IMR-90 (cell line): Measurements from ENCODE around the gene MED12L. TPM values are rescaled to one million over a fixed set of nuclear protein-coding genes. Genes with fewer than 3 reads are reported as not detected.

Experiments used
- ATAC-seq: fragments of 200-7000 bp; cut with Tn5 transposase; 2 replicates; pipeline ENCODE4 v1.9.1; 2020; ENCODE audit warnings: low read depth, mild to moderate bottlenecking, moderate library complexity
- BruUV-seq: library from RNA; stranded (reverse); fragments of 400-500 nt; replicated peaks from 2 replicates; lab custom pipeline; 2021; lab: Mats Ljungman, UMichigan
- CTCF ChIA-PET: fragments of 300-600 bp; formaldehyde crosslinking; extraction: SDS; loops from one replicate; lab custom pipeline; 2021; ENCODE audit warnings: antibody characterized with exemption; lab: Yijun Ruan, JAX
- POLR2A ChIA-PET: fragments of 300-600 bp; sonication (Branson Sonifier 250); formaldehyde crosslinking; loops from one replicate; lab custom pipeline; 2022; ENCODE audit warnings: antibody characterized with exemption; ENCODE audit not compliant: unreplicated experiment; lab: Charles Lee
- DNase-seq: peaks from one replicate; pipeline ENCODE4 v3.0.0; 2013
- H2AFZ ChIP-seq: replicated peaks from 2 replicates; pipeline ENCODE3; 2013; ENCODE audit warnings: low read length, mild to moderate bottlenecking; ENCODE audit not compliant: poor library complexity
- H2AK5ac ChIP-seq: 2 replicates; pipeline ENCODE4 v1.6.1; 2013; ENCODE audit warnings: low read depth, low read length, inconsistent platforms
- H2AK9ac ChIP-seq: replicated peaks from 2 replicates; pipeline ENCODE3; 2013; ENCODE audit warnings: mild to moderate bottlenecking, low read depth, low read length, moderate library complexity; ENCODE audit not compliant: poor library complexity
- H2BK120ac ChIP-seq: 2 replicates; pipeline ENCODE4 v1.6.1; 2013; ENCODE audit warnings: low read depth, low read length, inconsistent platforms
- H2BK15ac ChIP-seq: 3 replicates; pipeline ENCODE4 v1.6.1; 2013; ENCODE audit warnings: low read depth, low read length, inconsistent platforms
- H2BK20ac ChIP-seq: 2 replicates; pipeline ENCODE4 v1.6.1; 2013; ENCODE audit warnings: low read depth, mild to moderate bottlenecking, inconsistent platforms, low read length, moderate library complexity
- H2BK5ac ChIP-seq: 2 replicates; pipeline ENCODE4 v1.6.1; 2013; ENCODE audit warnings: mild to moderate bottlenecking, low read depth, low read length, inconsistent platforms; ENCODE audit not compliant: poor library complexity, severe bottlenecking
- H3K14ac ChIP-seq: replicated peaks from 2 replicates; pipeline ENCODE4 v1.6.1; 2013; ENCODE audit warnings: low read depth, low read length, inconsistent platforms
- H3K18ac ChIP-seq: 2 replicates; pipeline ENCODE4 v1.6.1; 2013; ENCODE audit warnings: low read depth, low read length, control low read depth
- H3K23ac ChIP-seq: 2 replicates; pipeline ENCODE4 v1.6.1; 2013; ENCODE audit warnings: low read depth, low read length, inconsistent platforms
- H3K27ac ChIP-seq: 2 replicates; pipeline ENCODE4 v1.5.1; 2013; ENCODE audit warnings: mild to moderate bottlenecking, control low read depth, low read length; ENCODE audit not compliant: insufficient read depth
- H3K27me3 ChIP-seq: 2 replicates; pipeline ENCODE4 v1.6.1; 2013; ENCODE audit warnings: low read length; ENCODE audit not compliant: control insufficient read depth, insufficient read depth
- H3K36me3 ChIP-seq: 2 replicates; pipeline ENCODE4 v1.6.1; 2013; ENCODE audit warnings: low read length, mixed read lengths; ENCODE audit not compliant: control insufficient read depth, insufficient read depth
- H3K4ac ChIP-seq: 2 replicates; pipeline ENCODE4 v1.6.1; 2013; ENCODE audit warnings: low read depth, low read length, inconsistent platforms
- H3K4me1 ChIP-seq: 2 replicates; pipeline ENCODE4 v1.6.1; 2013; ENCODE audit warnings: low read length, mixed read lengths; ENCODE audit not compliant: control insufficient read depth, insufficient read depth
- H3K4me2 ChIP-seq: 2 replicates; pipeline ENCODE4 v1.6.1; 2013; ENCODE audit warnings: low read depth, mild to moderate bottlenecking, control low read depth, low read length, moderate library complexity
- H3K4me3 ChIP-seq: 2 replicates; pipeline ENCODE4 v1.5.1; 2013; ENCODE audit warnings: low read depth, mild to moderate bottlenecking, control low read depth, low read length, moderate library complexity; ENCODE audit not compliant: insufficient read depth
- H3K56ac ChIP-seq: 2 replicates; pipeline ENCODE4 v1.6.1; 2013; ENCODE audit warnings: low read length, inconsistent platforms; ENCODE audit not compliant: insufficient read depth; ENCODE audit errors: extremely low read depth
- H3K79me1 ChIP-seq, 2 experiments: 2 replicates each; pipeline ENCODE4 v1.6.1; 2013; ENCODE audit warnings: low read length in 2 of 2, inconsistent platforms in 1 of 2, low read depth in 1 of 2
- H3K9ac ChIP-seq: 2 replicates; pipeline ENCODE4 v1.6.1; 2013; ENCODE audit warnings: low read depth, low read length, control low read depth
- H3K9me1 ChIP-seq: 2 replicates; pipeline ENCODE4 v1.6.1; 2013; ENCODE audit warnings: low read length, inconsistent platforms; ENCODE audit not compliant: insufficient read depth
- H3K9me3 ChIP-seq: 2 replicates; pipeline ENCODE4 v1.6.1; 2013; ENCODE audit warnings: low read length; ENCODE audit not compliant: control insufficient read depth, insufficient read depth
- H4K20me1 ChIP-seq: 2 replicates; pipeline ENCODE4 v1.6.1; 2013; ENCODE audit warnings: low read length, inconsistent platforms; ENCODE audit not compliant: insufficient read depth
- H4K5ac ChIP-seq: 2 replicates; pipeline ENCODE4 v1.6.1; 2013; ENCODE audit warnings: mild to moderate bottlenecking, low read depth, low read length, control low read depth
- H4K8ac ChIP-seq, 2 experiments: 2 replicates each; pipeline ENCODE4 v1.6.1; 2013; ENCODE audit warnings: low read depth in 2 of 2, low read length in 2 of 2, control low read depth in 1 of 2, inconsistent platforms in 1 of 2
- H4K91ac ChIP-seq: 2 replicates; pipeline ENCODE4 v1.6.1; 2013; ENCODE audit warnings: low read depth, low read length, inconsistent platforms; ENCODE audit not compliant: insufficient read depth
- BHLHE40 ChIP-seq: fragments of 150-350 bp; IDR thresholded peaks from 2 replicates; pipeline ENCODE4 v1.6.1; 2016; ENCODE audit warnings: mild to moderate bottlenecking, low read depth, low read length
- CEBPB ChIP-seq: IDR thresholded peaks from 2 replicates; pipeline ENCODE4 v1.6.1; 2012; ENCODE audit warnings: low read depth, low read length, improper control_type of control experiment
- CHD1 ChIP-seq: IDR thresholded peaks from 2 replicates; pipeline ENCODE4 v1.6.1; 2012; ENCODE audit warnings: low read depth, low read length, improper control_type of control experiment
- CTCF ChIP-seq: conservative IDR thresholded peaks from 2 replicates; pipeline ENCODE4 v1.5.1; 2012; ENCODE audit warnings: mild to moderate bottlenecking, low read depth, low read length, improper control_type of control experiment
- ELK1 ChIP-seq: fragments of 150-350 bp; IDR thresholded peaks from 2 replicates; pipeline ENCODE4 v1.6.1; 2016; ENCODE audit warnings: low read depth, mild to moderate bottlenecking, low read length, moderate library complexity, borderline replicate concordance
- FOS ChIP-seq: fragments of 150-350 bp; IDR thresholded peaks from 2 replicates; pipeline ENCODE4 v1.6.1; 2016; ENCODE audit warnings: low read depth, low read length
- MAFK ChIP-seq: IDR thresholded peaks from 2 replicates; pipeline ENCODE4 v1.6.1; 2012; ENCODE audit warnings: low read depth, low read length, improper control_type of control experiment
- MAZ ChIP-seq: IDR thresholded peaks from 2 replicates; pipeline ENCODE4 v1.6.1; 2012; ENCODE audit warnings: low read depth, mild to moderate bottlenecking, low read length, improper control_type of control experiment, moderate library complexity, borderline replicate concordance
- MXI1 ChIP-seq: IDR thresholded peaks from 2 replicates; pipeline ENCODE4 v1.6.1; 2012; ENCODE audit warnings: low read depth, mild to moderate bottlenecking, low read length, moderate library complexity, borderline replicate concordance
- NFE2L2 ChIP-seq: fragments of 150-350 bp; IDR thresholded peaks from 2 replicates; pipeline ENCODE4 v1.6.1; 2016; ENCODE audit warnings: low read depth, mild to moderate bottlenecking, low read length
- POLR2A ChIP-seq: IDR thresholded peaks from 2 replicates; pipeline ENCODE4 v1.6.1; 2012; ENCODE audit warnings: mild to moderate bottlenecking, low read depth, low read length
- RAD21 ChIP-seq: IDR thresholded peaks from 2 replicates; pipeline ENCODE4 v1.6.1; 2012; ENCODE audit warnings: low read length, improper control_type of control experiment
- RCOR1 ChIP-seq: IDR thresholded peaks from 2 replicates; pipeline ENCODE4 v1.6.1; 2012; ENCODE audit warnings: mild to moderate bottlenecking, low read length, improper control_type of control experiment; ENCODE audit not compliant: insufficient replicate concordance
- RFX5 ChIP-seq: IDR thresholded peaks from 2 replicates; pipeline ENCODE4 v1.8.0; 2012; ENCODE audit warnings: low read depth, mild to moderate bottlenecking, low read length, moderate library complexity
- SMC3 ChIP-seq: fragments of 150-350 bp; IDR thresholded peaks from 2 replicates; pipeline ENCODE4 v1.6.1; 2016; ENCODE audit warnings: low read depth, mild to moderate bottlenecking, antibody characterized with exemption, low read length, moderate library complexity
- USF2 ChIP-seq: fragments of 150-350 bp; IDR thresholded peaks from 2 replicates; pipeline ENCODE4 v1.6.1; 2017; ENCODE audit warnings: mild to moderate bottlenecking, antibody characterized with exemption, low read length, low read depth
- WGBS, 2 experiments: methylation state at CpG; one replicate each; pipeline versions ENCODE4 v1.1.5 to v1.1.7; 2013; ENCODE audit warnings: missing lambda C conversion rate in 2 of 2; ENCODE audit not compliant: insufficient read length in 1 of 2; ENCODE audit errors: extremely low coverage in 2 of 2; 5-methylcytosine and 5-hydroxymethylcytosine counted together
- dilution Hi-C: fragments of 300-500 bp; cut with HindIII; formaldehyde crosslinking; loops from one replicate; pipeline ENCODE4 v1.14.3; 2018; ENCODE audit warnings: low sequenced_read_pairs; ENCODE audit not compliant: unreplicated experiment
- in situ Hi-C: fragments of 300-500 bp; cut with MboI; formaldehyde crosslinking; loops from 3 replicates; pipeline ENCODE4 v1.14.3; 2019; ENCODE audit warnings: low sequenced_read_pairs, inconsistent platforms, mixed read lengths
- intact Hi-C: fragments of 100-400 bp; cut with micrococcal nuclease; formaldehyde crosslinking; loops from 2 replicates; pipeline ENCODE4 v1.10.0; 2022
- polyA plus RNA-seq, 3 experiments: library from polyadenylated mRNA; depleted of rRNA; stranded (reverse); fragments of >200 nt; gene quantifications; 2 replicates each; pipeline ENCODE4 v1.2.3, GENCODE V29; 2012; ENCODE audit warnings: low replicate concordance in 1 of 3
- total RNA-seq: library from RNA; depleted of rRNA; stranded (reverse); fragments of >200 nt; gene quantifications from 2 replicates; pipeline ENCODE4 v1.2.3, GENCODE V29; 2012

MED12L gene
- total and polyA plus RNA-seq, 2 of the 4 experiments (the other 2 are of a cell fraction) = 0.05 to 0.18 TPM

- H4K20me1 ChIP-seq = no peaks in the 10 kb centered on the region
- H3K27ac ChIP-seq = no peak overlapping the region
- intact Hi-C loops (no loop called here), dilution Hi-C loops (no loop called here), in situ Hi-C loops (no loop called here)
- no peaks in the 10 kb centered on the region for H3K36me3 ChIP-seq
- no peak for TF ChIP-seq CEBPB
- no peak for TF ChIP-seq ELK1
- no peak for TF ChIP-seq MXI1
- TF ChIP-seq MAZ = no peak
- no peak for TF ChIP-seq NFE2L2
- no peak for TF ChIP-seq RCOR1
- no peak for TF ChIP-seq USF2
- TF ChIP-seq CTCF = no peak
- TF ChIP-seq BHLHE40 = no peak
- TF ChIP-seq MAFK = no peak
- no peak for TF ChIP-seq CHD1
- TF ChIP-seq FOS = no peak
- TF ChIP-seq RAD21 = no peak
- no peak for TF ChIP-seq SMC3
- TF ChIP-seq POLR2A = no peak
- TF ChIP-seq RFX5 = no peak
- no peak overlapping the region for H4K5ac ChIP-seq
- no peak overlapping the region for H3K23ac ChIP-seq
- no peak overlapping the region for H2BK20ac ChIP-seq
- BruUV-seq = no TSS peak
- no peak overlapping the region for H3K56ac ChIP-seq
- ChIA-PET POLR2A (no interaction called here), CTCF (no interaction called here)
- H3K4me2 ChIP-seq = no peak overlapping the region
- no CpG with 5 or more reads among the region's 2 CpGs for WGBS, 2 experiments
- H2BK15ac ChIP-seq = no peak overlapping the region
- no peak overlapping the region for H3K18ac ChIP-seq
- H3K79me1 ChIP-seq = no peaks in the 10 kb centered on the region
- H3K9me3 ChIP-seq = no peaks in the 10 kb centered on the region
- ATAC-seq (no peak), DNase-seq (no peak)
- no peak overlapping the region for H4K8ac ChIP-seq
- no peak overlapping the region for H2AFZ ChIP-seq
- no peak overlapping the region for H2AK9ac ChIP-seq
- H3K4me3 ChIP-seq = no peak overlapping the region
- no peak overlapping the region for H2AK5ac ChIP-seq
- H2BK5ac ChIP-seq = no peak overlapping the region
- H3K27me3 ChIP-seq = peaks cover 4% of the 10 kb centered on the region
- no peak overlapping the region for H3K14ac ChIP-seq
- no peak overlapping the region for H2BK120ac ChIP-seq
- H3K9ac ChIP-seq = no peak overlapping the region
- no peaks in the 10 kb centered on the region for H3K4me1 ChIP-seq
- H3K4ac ChIP-seq = no peak overlapping the region
- H3K9me1 ChIP-seq = no peaks in the 10 kb centered on the region
- H4K91ac ChIP-seq = no peak overlapping the region
Observed at GRCh38 chr3:151119188-151119587, 33.7 kb downstream of the MED12L start.
